ENCODE measurements around the gene MGAT3.

- no peak for TF ChIP-seq MYC (IDR thresholded peaks at IDR 0.05; ENCODE audit: low read depth, low read length)
- no peak for TF ChIP-seq CTCF (IDR thresholded peaks at IDR 0.05; ENCODE audit: extremely low read depth in 1 of 2, insufficient read depth in 1 of 2, low read depth in 1 of 2, low read length in 2 of 2)
- no peak for TF ChIP-seq EZH2 (IDR thresholded peaks at IDR 0.05; ENCODE audit: borderline replicate concordance, low read depth, low read length, severe bottlenecking)
- no peak for TF ChIP-seq GATA2 (IDR thresholded peaks at IDR 0.05; ENCODE audit: insufficient read depth, insufficient read length, low read depth, low read length)
Observed at GRCh38 chr22:39536711-39537110, 79.9 kb downstream of the MGAT3 start.

Measured in endothelial cell of umbilical vein (primary cell).